GM18508 (cell line): ENCODE data around the gene GPC6.
A peak's percentile ranks its signal among the peaks of the same experiment; 100 is the strongest.

Experiments used
- ATAC-seq: cut with Tn5 transposase; IDR thresholded peaks from one replicate; pipeline ENCODE4 v1.9.1; 2021; ENCODE audit warnings: moderate number of reproducible peaks; ENCODE audit not compliant: insufficient read depth, unreplicated experiment

GPC6 gene

DNA sequence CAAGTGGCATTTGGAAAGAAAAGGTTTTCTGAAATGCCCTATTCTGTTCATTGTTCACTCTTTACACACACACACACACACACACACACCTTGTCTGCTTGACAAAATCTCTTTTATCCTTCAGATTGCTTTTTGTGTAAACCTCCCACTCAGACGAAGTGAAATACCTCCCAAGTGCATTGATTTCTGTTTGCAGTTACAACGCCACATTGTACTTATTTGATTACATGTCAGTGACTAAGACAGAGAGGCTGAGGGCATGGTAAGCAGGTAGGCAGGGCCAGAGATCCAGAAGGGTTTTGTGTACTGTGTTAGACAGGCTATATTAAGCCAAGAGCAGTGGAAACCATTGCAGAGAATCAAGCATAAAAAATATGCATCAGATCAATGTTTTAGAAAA lies 561.8 kb downstream of the GPC6 start:
- no peak for ATAC-seq

DNA sequence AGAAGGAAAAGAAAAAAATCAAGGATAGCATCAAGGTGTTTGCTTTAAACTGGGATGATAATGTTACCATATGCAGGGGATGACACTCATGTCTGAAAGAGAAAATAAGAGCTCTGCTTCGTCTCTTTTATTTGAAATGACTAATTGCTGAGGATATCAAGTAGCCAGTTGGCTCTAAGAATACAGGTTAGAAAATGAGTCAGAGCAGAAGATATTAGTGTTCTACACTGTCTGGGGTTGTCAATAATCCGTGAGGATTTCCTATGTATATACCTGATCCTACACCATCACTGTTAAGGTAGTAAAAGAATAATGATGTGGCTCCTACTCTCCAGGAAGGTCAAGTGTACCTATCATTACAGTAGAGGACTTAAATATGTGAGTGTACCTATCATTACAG lies 562.5 kb downstream of the GPC6 start:
- ATAC-seq = no peak

DNA sequence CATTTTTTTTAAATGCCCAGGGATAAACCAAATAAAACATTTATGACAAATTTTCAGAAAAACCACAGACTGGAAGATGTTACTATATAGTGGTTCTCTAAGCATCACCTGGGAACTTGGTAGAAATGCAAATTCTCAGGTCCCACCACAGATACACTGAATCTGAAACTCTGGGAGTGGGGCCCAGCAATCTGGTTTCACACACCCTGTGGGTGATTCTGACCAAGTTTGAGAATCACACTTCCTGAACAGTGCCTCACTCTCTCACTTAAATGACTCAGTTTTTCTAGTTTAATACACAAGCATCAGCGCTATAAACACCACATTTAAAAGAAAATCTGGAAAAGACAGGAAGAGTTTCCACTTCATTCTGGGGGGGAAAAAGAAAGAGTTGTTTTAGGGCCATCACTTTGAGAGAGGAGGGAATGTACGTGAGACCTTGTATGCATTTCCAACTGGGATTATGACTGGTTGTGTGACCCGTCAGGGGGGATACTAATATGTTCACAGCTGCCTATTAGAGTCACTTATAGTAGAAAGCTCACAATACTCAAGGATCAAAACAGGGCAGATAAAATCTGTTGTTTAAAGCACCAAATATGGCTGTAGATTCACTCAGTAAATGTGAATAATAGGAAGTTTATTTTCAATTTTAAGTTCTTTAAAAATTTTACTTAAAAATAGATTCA lies 567.7 kb downstream of the GPC6 start:
- ATAC-seq = peak; percentile 71

DNA sequence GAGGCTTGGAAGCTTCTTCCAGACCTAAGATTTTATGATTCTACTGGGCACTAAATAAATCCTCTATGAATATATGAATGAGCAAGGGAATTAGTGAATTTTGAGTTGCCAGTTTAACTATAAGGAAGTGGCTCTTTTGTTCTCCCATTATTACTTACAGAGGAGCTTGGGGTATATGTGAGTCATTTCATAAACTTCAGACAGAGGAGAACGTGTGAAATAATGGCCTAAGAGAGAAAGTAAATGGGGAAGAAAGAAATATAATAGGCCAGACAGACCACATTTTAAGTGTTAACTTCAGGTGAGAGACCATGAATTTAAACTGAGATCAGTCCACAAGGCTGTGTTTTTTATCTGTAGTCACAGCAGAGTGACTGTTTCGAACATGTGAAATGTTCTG lies 570.9 kb downstream of the GPC6 start:
- ATAC-seq = no peak

DNA sequence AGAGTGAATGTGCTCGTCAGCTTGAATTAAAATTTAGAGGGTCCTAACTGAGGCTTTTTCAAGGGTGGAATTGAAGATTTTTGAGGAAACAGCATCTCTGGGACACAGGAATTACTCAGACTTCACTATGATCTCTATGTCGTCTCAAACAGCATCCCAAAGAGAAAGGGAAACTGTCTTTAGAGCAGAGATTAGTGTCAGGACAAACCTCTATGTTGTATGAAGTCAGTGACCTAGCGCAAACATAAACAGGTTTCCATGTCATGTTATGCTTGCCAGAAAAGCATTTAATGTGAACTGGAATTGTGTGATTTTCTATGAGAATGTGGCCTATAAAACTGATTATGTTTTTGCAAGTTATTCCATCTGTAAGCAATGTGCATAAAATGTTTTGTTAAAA lies 573.7 kb downstream of the GPC6 start:
- no peak for ATAC-seq

DNA sequence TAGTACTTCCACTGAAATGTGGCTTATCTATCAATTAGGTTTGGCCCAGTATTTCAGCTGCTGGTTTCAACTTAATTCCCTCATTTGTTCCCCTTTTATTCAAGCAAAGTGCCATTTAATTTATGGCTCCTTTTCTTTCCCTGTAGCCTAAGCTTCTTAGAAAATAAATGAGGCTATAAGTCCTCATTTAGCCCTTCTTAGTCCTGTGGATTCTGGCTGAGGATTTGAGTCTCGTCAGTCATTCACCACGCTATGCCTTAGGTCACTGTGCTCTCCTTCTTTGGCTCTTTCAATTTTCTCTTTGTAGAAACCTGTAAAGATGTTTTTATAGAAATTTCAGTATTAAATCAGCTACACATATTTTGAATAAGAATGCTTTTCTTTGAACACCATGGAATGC lies 579.1 kb downstream of the GPC6 start:
- ATAC-seq = no peak

DNA sequence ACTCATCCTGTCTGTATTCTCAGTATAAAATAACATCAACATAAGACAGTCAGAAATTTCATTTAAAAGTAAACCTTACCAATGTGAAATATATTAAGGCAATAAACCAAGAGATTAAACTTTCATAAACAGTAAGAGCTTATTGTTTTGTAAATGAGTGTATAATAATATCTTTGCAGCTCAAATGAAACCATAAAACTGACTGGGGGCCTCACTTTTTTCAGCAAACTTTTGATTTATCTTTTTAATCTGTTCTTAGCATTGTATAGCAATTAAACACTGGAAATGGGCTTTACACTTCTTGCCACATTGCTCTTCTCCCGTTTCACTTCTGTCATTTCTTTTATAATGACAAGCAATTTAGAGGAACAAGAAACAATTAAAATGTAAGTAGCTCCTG lies 580.3 kb downstream of the GPC6 start:
- ATAC-seq = no peak

DNA sequence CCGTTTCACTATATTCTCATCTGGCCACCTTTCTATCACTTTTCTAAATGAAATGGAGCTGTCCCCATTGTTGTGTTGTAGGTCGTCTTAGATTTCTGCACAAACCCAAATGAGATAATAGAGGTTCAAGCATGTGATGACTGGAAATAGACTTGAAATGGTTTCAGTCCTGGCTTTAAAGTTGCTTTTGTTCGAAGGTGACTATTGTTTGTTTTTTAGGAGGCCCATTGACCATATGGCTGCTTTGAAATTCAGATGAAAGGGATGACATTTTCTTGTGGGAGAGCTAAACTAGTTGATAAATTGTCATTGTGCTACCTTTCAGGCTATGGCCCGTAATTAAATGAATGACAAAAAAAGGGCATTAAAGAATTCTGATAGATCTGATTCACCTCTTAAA lies 583.7 kb downstream of the GPC6 start:
- no peak for ATAC-seq

DNA sequence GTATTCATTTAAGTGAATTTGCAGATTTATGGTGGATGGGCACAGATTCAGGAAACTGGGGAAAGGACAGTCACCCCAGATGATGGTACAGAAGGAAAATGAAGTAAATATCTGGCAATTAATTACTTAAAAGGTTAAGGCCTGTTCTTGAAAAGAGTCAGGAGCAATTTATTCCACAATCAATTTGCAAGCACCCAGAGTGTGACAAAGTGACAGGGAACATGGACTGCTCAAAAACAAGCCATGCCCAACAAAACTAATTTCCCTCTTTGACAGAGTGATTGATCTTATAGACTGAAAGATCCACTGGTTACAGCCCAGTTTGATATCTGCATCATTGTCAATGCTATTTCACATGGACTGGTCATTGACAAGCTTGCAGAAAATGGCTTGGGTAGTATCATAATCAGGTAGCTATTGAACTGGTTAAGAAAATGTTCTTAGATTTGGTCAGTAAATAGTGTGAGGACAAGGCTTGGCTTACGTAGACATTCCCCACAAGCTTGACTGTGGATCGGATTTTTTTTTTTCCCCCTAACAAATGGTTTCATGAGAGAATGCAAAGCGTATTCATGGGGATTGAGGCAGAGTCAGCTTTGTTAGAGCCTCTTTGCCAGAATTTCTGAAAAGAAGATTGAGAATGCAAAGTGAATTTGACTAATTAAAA lies 584.6 kb downstream of the GPC6 start:
- ATAC-seq = no peak

DNA sequence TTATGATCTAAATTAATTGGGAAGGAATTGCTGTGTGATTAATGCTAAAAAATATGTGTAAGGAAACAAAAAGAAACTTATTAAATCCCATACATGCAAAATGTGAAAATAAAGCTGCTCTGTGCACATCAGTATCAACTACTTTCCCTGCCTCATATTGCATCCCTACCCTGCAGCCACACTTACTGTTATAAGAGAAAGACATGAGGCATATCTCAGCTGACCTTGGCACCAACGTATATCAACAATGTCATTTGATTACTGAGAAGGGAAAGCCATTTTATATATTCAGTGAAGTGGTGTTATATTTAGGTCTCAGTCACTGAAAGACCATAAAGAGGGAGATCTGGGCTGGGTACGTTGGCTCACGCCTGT lies 585.1 kb downstream of the GPC6 start:
- no peak for ATAC-seq

DNA sequence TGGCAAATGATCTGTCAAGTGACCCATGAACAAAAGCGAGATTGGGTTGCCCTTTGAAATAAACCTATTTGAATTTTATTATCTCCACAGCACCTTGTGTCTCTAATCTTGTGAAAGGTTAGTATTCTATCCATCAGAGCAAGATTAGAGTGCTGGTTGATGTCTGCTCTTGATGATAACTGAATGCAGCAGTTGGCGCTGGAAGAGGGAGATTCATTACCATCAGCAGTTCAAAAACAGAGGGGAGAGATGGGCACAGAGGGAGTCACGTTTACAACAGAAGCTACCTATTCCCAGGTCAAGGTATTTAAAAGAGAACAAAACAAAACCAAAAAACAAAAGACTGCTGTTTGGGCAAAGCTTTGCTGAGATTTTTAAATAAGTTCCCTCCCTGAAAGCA lies 588.1 kb downstream of the GPC6 start:
- ATAC-seq = no peak

DNA sequence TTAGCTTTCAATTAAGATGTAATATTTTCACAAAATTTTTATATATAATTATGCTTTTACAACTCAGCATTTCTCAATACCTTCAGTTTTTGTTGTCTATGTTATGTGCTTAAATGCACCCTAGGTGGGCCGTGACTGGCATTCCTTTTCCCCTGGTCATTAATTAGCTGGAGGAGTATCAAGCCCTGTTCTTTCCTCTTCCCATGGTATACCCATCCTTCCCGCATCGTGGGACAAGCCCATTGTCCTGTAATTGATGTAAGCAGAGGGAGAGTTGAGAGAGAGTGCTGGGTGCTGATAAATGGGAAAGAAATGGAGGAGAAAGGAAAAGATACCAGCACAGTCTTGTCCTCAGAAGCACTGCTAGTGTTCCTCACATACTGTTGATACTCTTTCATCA lies 591.7 kb downstream of the GPC6 start:
- ATAC-seq = no peak

DNA sequence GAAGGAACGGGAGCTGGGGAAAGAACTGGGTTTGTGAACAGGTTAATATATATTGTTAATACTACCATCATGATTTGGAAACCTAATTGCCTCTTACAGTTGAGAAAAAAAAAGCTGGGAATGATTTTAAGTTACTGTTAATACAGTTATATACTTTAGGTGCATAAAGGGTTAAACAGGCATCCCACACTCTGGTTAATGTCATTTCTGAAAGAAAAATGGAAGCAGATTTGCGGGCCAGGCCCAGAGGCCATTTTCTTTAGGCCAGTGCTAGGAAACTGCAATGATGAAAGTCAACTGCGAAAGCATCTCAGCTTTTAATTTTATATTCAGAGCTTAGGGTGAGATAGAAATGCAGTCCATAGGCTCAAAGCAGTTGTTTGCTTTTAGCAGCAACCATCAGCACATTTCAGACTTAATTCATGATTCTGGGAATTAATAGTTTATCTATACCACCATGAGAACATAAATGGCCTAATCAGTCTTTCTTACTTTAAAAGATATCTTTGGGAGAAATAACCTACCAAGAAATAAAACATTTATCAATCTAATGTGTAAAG lies 592.8 kb downstream of the GPC6 start:
- no peak for ATAC-seq

DNA sequence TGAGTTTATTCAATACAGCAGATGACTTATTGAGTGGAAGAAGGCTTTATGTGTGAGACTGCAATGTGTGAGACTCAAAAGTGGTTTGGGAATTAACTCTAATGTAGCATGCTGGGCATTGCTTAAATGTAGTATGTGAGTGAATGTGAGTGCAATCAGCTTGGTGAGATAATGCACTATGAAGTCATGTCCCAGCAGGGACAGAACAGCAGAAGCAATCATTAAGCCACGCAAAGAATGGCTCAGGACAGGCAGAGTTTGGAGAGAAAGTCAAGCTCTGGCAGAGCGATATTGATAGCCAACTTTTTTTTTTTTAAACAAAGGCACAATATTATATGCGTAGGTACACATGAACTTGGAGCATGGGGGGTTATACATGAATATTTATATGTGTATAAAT lies 597.7 kb downstream of the GPC6 start:
- ATAC-seq = no peak

DNA sequence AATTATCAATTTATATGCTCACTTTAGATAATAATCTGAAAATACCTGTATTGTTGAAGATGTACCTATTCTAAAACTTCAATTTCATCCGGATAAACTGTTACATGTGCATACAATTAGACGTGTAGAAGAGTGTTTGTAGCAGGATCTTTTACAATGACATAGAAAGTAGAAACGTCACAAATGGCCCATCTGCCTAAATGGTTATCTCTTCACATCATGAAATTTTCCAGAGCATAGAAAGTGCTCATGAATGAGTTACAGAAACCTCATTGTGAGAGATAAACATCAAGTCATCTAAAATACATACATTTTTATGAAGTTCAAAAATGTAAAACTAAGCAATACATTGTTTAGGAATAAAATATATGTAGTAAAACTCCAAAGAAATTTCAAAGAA lies 607.4 kb downstream of the GPC6 start:
- ATAC-seq = no peak

DNA sequence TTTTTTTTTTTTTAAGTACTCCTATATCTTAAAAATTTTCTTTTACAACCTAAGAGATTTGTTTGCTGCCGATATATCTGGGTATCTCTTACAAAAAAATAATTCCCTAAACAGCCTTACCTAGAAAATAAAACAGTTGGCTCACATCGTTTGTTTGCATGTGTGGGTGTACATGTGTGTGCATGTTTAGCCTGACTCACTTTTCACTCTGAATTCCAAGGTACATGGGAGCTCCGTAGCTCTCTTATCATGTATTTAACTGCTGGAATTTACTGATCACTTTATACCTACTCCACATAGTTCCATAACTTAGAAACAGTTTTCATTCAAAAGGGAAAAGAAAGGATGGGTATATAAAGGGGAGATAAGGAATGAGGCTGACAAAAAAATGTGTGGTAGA lies 616.5 kb downstream of the GPC6 start:
- ATAC-seq = no peak

DNA sequence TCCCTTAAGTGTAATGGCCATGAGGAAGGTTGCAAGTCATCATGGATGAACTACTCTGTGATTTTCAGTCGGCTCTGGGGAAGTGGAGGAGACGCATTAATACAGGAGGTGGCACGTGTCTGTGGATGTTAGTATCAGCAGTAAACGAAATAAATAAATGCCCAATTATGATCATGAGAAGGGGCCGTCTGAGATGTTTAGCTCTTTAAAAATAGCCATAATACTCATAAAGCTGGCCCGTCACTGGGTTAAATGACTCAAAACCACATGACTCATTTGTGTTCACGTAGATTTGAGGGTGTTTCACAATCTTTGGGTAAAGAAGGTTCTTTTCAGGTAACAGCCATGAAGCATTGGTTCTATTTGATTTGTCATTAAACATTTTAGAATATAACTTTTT lies 620.6 kb downstream of the GPC6 start:
- no peak for ATAC-seq

DNA sequence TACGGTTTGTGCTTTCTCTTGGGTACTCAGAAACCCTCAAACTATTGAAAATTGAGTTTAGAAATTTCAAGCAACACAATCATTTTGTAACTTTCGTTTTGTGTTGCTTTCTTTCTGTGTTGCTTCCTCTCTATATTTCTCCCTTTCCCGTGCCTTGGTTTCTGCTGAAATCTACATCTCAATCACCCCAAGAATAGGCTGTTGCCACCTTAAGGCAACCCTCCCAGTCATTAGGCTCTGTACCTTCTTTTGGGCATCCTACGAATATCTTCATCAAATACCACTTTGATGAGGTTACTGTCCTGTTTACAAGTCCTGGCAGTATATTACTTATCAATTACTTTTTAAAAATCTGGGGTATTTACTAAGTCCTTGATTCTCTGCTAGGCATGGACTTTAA lies 621.6 kb downstream of the GPC6 start:
- ATAC-seq = no peak

DNA sequence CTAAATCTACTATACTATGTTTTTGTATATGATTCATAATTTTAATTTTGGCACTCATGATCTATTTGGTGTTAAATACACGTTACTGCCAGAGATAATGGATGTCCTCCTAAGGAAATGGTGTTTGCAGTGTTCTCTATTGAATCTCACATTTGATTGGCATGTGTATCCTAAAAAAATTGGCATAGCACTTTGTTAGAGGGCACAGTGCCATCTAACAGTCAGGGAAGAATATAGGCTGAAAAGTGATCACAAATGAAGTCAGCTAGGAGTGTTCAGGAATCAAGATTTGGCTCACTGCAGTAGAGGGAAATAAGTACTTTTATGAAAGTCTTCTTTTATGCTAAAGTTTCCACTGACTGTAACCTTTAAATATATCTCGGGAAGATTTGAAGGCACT lies 624.6 kb downstream of the GPC6 start:
- no peak for ATAC-seq

DNA sequence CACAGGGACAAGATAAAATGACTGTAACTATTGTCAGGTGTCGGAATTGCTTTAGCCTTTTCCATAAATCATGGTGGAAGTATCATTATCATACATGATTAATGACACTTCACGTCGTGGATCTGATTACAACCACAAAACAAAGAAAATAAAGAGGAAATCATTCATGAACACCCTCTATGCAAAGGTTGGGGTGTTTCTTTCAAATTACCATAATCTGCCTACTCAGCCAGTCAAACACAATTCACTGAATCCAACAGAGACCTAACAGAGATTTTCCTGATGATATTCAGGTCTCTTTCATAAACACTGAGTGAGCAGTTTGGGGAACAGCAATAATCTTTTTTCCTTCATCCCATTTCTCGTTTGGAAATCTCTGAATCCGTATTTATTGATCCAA lies 627.3 kb downstream of the GPC6 start:
- no peak for ATAC-seq

DNA sequence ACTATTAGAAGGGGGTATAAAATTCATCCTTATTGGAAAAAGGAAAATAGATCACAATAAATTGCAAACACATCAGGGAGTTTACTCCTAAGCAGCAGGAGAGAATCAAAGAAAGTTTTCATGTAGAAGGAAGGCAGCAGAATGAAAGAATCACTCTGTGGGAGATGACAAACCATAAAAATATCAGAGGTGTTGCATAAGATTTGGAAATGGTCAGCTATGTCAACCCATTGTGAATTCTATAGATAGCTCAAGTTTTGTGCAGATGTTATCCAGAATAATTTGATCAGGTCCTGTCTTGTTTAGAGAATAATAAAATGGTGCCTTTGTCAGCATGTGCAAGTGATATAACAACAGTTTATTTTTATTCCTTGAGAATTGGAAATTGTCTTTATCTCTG lies 630.5 kb downstream of the GPC6 start:
- no peak for ATAC-seq

DNA sequence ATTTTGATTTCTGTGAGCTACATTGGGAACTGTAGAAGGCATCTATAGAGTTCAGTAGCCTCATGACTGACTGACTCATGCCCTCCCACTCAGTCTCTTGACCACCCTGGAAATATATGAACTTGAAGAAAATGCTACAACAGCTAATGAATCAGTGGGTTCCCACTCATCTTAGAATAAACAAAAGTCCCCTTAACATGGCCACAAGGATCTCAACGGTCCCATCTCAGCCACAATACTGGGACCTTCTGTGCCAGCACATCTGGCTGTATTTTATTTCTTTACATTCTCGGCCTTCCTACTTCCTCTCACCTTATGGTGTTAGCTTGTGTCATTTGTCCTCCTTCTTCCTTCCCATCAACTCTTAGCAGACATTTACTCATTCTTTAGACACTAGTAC lies 633.1 kb downstream of the GPC6 start:
- ATAC-seq = no peak
